ENCODE measurements around the gene BCDIN3D. TPM values are rescaled to one million over a fixed set of nuclear protein-coding genes. Genes with fewer than 3 reads are reported as not detected.

The BCDIN3D gene
- total RNA-seq, 4 donors from 2014 or later: 0.20 to 2.4 (median 2.0) TPM

GRCh38 chr12:49798934-49799333 lies 44.0 kb downstream of the BCDIN3D start:
- intact Hi-C loops (cut with DNase I; ENCODE audit: low total_unique reads): no loop called here

DNA sequence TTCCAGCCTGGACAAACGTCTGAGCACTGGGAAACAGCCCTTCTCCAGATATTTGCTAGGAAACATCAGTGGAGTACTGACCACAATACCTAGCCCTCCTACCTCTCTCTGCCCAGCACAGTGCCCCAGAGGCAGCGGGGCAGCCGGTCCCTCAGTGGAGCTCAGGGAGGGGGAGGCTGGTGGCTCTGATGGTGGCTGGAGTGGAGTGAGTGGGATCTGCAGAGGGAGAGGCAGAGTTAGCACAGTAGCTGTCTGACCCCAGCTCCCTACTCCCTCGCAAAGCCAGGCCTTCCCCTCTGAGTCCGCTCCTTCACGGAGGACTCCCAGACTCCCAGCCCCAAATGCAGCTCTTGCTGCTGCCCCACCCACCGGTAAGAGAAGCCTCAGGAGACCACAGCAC lies 44.7 kb downstream of the BCDIN3D start:
- no peaks in the 10 kb centered on the region for H3K9me3 ChIP-seq
- H3K4me3 ChIP-seq: no peak overlapping the region
- H3K36me3 ChIP-seq: peaks cover 0 to 4% (median 0%) of the 10 kb centered on the region in 4 donors
- H3K27ac ChIP-seq: no peak overlapping the region
- DNase-seq: no peak
- H3K4me1 ChIP-seq: no peaks in the 10 kb centered on the region
- TF ChIP-seq EP300 (IDR thresholded peaks at IDR 0.05; ENCODE audit: low read depth) (no peak), POLR2A (IDR thresholded peaks at IDR 0.05) (no peak), CTCF (IDR thresholded peaks at IDR 0.05) (no peak), POLR2AphosphoS5 (IDR thresholded peaks at IDR 0.05) (no peak)
- H3K27me3 ChIP-seq: no peaks in the 10 kb centered on the region
- 91 to 93% methylated on average over 3 to 7 of the region's 7 CpGs for WGBS, 2 donors (ENCODE audit: low coverage in 1 of 2)
- in situ Hi-C loops (cut with MboI; ENCODE audit: low pct_ligation_motif_present in 1 of 4, low pct_unique_long_range_greater_than_20kb in 1 of 4, low sequenced_read_pairs in 3 of 4): no loop called here
- intact Hi-C loops (cut with DNase I; ENCODE audit: low total_unique reads): no loop called here

More at GRCh38 chr12:49798934-49799333, 44.0 kb downstream of the BCDIN3D start:
- in situ Hi-C loops (cut with MboI; ENCODE audit: low pct_ligation_motif_present in 1 of 4, low pct_unique_long_range_greater_than_20kb in 1 of 4, low sequenced_read_pairs in 3 of 4): no loop called here
- H3K36me3 ChIP-seq: peaks cover 0 to 4% (median 0%) of the 10 kb centered on the region in 4 donors
- H3K4me1 ChIP-seq: no peaks in the 10 kb centered on the region
- no peak overlapping the region for H3K4me3 ChIP-seq
- 84 to 100% methylated on average over 1 to 2 of the region's 2 CpGs for WGBS, 2 donors (ENCODE audit: low coverage in 1 of 2)
- no peaks in the 10 kb centered on the region for H3K9me3 ChIP-seq
- no peaks in the 10 kb centered on the region for H3K27me3 ChIP-seq
- TF ChIP-seq EP300 (IDR thresholded peaks at IDR 0.05; ENCODE audit: low read depth) (no peak), POLR2AphosphoS5 (IDR thresholded peaks at IDR 0.05) (no peak), CTCF (IDR thresholded peaks at IDR 0.05) (no peak)
- no peak for DNase-seq
- no peak overlapping the region for H3K27ac ChIP-seq

DNA sequence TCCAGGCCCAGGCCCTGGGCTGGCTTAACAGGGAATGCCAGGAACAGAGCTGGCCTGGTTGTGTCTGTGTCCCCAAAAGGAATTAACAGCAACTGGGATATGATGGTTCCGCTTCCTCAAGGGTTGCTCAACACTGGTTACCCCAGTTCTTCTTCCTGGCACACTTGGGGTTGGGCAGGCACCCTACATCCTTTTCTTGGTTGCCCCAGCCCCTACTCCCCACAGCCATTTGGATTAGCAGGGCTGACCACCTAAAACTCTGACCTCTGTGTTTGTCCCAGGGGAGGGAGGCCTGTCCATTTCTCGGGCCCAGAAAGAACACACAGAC lies 45.5 kb downstream of the BCDIN3D start:
- no peak overlapping the region for H3K27ac ChIP-seq
- DNase-seq: no peak
- in situ Hi-C loops (cut with MboI; ENCODE audit: low pct_ligation_motif_present in 1 of 4, low pct_unique_long_range_greater_than_20kb in 1 of 4, low sequenced_read_pairs in 3 of 4): no loop called here
- TF ChIP-seq EP300 (IDR thresholded peaks at IDR 0.05; ENCODE audit: low read depth): no peak
- TF ChIP-seq POLR2A (IDR thresholded peaks at IDR 0.05): no peak
- TF ChIP-seq CTCF (IDR thresholded peaks at IDR 0.05): no peak
- TF ChIP-seq POLR2AphosphoS5 (IDR thresholded peaks at IDR 0.05): no peak
- H3K4me3 ChIP-seq: no peak overlapping the region
- intact Hi-C loops (cut with DNase I; ENCODE audit: low total_unique reads): no loop called here
- no peaks in the 10 kb centered on the region for H3K4me1 ChIP-seq
- H3K9me3 ChIP-seq: no peaks in the 10 kb centered on the region
- 83% methylated on average over 2 of the region's 2 CpGs; no CpG with 5 or more reads in 1 of the 2 donors for WGBS, 2 donors (ENCODE audit: low coverage in 1 of 2)
- peaks cover 0 to 4% (median 0%) of the 10 kb centered on the region in 4 donors for H3K36me3 ChIP-seq
- H3K27me3 ChIP-seq: no peaks in the 10 kb centered on the region

- Histone ChIP-seq H3K27me3 (no peaks in the 10 kb centered on the region), H3K4me1 (no peaks in the 10 kb centered on the region), H3K36me3 (peaks cover 0 to 4% (median 0%) of the 10 kb centered on the region in 4 donors), H3K4me3 (no peak overlapping the region), H3K27ac (no peak overlapping the region), H3K9me3 (no peaks in the 10 kb centered on the region)
- in situ Hi-C loops (cut with MboI; ENCODE audit: low pct_ligation_motif_present in 1 of 4, low pct_unique_long_range_greater_than_20kb in 1 of 4, low sequenced_read_pairs in 3 of 4): no loop called here
- WGBS, 2 donors (ENCODE audit: low coverage in 1 of 2): 91% methylated on average over 13 of the region's 17 CpGs; no CpG with 5 or more reads in 1 of the 2 donors
- no peak for DNase-seq
- TF ChIP-seq EP300 (IDR thresholded peaks at IDR 0.05; ENCODE audit: low read depth): no peak
- no peak for TF ChIP-seq POLR2AphosphoS5 (IDR thresholded peaks at IDR 0.05)
- TF ChIP-seq POLR2A (IDR thresholded peaks at IDR 0.05): no peak
- TF ChIP-seq CTCF (IDR thresholded peaks at IDR 0.05): no peak
- intact Hi-C loops (cut with DNase I; ENCODE audit: low total_unique reads): no loop called here
These were observed 46.1 kb downstream of the BCDIN3D start for GRCh38 chr12:49796606-49797448.
